Neutrophil (primary cell): ENCODE measurements around the gene NSD2.

ENCODE experiments used
- H3K27ac ChIP-seq: fragments of 200-600 bp; sonication (generic); 2 replicates; pipeline ENCODE4 v1.5.1; 2016; ENCODE audit warnings: mild to moderate bottlenecking, moderate library complexity
- H3K27me3 ChIP-seq: fragments of 200-600 bp; sonication (generic); 2 replicates; pipeline ENCODE4 v1.6.0; 2016; ENCODE audit warnings: mild to moderate bottlenecking
- H3K36me3 ChIP-seq: fragments of 200-600 bp; sonication (generic); 2 replicates; pipeline ENCODE4 v1.5.1; 2017
- H3K4me1 ChIP-seq, 2 experiments: fragments of 200-600 bp in 1 of 2; sonication (generic) in 1 of 2; 1 replicate in 1 of 2; 2 replicates in 1 of 2; pipeline versions ENCODE4 v1.5.1 to v1.6.1; 2013 to 2016; ENCODE audit warnings: low read depth in 1 of 2, low read length in 1 of 2, mild to moderate bottlenecking in 1 of 2, moderate library complexity in 1 of 2; ENCODE audit not compliant: control insufficient read depth in 1 of 2, insufficient read depth in 1 of 2
- H3K4me3 ChIP-seq, 2 experiments: fragments of 200-600 bp in 1 of 2; sonication (generic) in 1 of 2; 1 replicate in 1 of 2; 2 replicates in 1 of 2; pipeline ENCODE4 v1.5.1; 2013 to 2016; ENCODE audit warnings: low read depth in 1 of 2, low read length in 1 of 2, mild to moderate bottlenecking in 1 of 2, moderate library complexity in 1 of 2
- H3K9me3 ChIP-seq: fragments of 200-600 bp; sonication (generic); 2 replicates; pipeline ENCODE4 v1.5.1; 2016
- CTCF ChIP-seq: fragments of 200-600 bp; sonication (generic); IDR thresholded peaks from 2 replicates; pipeline ENCODE4 v1.5.1; 2016; ENCODE audit warnings: antibody characterized with exemption

The NSD2 gene

GRCh38 chr4:1982124-1983052, 111.2 kb downstream of the NSD2 start:
- Histone ChIP-seq H3K9me3 (no peaks in the 10 kb centered on the region), H3K27ac (no peak overlapping the region), H3K4me1 (no peaks in the 10 kb centered on the region), H3K36me3 (peaks cover 98% of the 10 kb centered on the region), H3K27me3 (no peaks in the 10 kb centered on the region), H3K4me3 (no peak overlapping the region)
- TF ChIP-seq CTCF, result no peak

DNA sequence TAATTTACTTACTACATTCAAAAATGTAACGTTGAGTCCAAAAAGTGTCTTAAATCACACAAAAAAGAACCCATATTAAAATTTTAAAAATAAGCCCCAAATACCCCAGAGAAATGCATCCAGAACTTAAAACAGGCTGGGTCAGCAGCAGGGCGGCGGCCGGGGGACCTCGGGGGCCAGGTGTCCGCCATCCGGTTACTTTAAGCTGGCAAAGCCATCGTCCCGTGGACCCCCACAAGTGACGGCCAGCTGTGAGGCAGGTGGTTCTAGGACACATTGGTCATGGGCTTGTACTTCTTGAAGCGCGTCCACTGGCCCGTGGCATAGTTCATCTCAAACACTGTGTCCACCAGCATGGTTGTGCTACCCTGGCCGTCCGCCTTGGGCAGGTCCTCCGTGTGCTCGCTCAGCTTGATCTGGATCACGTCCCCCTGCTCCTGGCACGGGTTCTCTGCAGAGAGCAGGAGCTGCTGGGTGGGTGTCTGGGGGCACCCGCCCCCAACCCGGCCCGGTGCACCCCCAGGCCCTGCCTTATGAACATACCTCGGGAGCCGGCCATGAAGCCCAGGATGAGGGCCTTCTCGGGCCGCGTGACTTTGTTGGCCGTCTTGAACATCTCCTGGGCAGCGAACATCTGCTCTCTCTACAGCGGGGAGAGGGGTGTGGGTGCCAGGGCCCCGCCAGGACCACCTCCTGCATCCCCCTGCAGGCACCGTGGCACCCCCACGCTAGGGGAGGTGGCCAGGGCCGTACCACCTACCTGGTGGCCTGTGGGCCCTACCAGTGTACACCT, 112.1 kb downstream of the NSD2 start:
- peaks cover 100% of the 10 kb centered on the region for H3K36me3 ChIP-seq
- TF ChIP-seq CTCF, result no peak

DNA sequence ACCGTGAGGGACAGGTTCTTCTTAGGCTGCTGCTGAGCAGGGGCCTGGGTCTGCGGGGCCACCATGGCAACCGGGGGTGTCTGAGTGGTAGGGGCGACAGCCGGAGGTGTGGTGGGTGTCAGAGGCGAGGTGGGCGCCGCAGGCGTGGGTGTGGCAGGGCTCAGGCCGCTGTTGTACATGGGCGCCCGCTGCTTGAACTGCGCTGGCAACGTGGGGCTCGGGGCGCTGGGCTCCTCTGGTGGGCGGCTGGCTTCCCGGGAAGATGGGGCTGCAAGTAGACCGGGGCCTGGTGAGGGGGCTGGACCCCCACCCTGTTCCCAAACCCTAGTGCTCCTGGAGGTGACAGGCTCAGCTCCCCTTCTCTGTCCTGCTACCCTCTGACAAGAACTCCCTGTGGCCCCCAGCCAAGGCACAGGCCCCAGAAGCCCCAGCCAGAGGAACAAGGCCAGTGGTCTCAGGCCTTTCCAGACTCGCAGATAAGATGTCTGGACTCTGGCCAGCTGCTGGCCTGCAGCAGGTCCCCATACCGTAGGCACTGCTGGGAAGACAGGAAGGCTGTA, 112.7 kb downstream of the NSD2 start:
- TF ChIP-seq CTCF, result no peak
- no peak overlapping the region for H3K27ac ChIP-seq

More for the DNA sequence above, 112.1 kb downstream of the NSD2 start:
- H3K27ac ChIP-seq, result no peak overlapping the region
- H3K27me3 ChIP-seq, result no peaks in the 10 kb centered on the region
- no peaks in the 10 kb centered on the region for H3K4me1 ChIP-seq
- H3K4me3 ChIP-seq, result no peak overlapping the region
- no peaks in the 10 kb centered on the region for H3K9me3 ChIP-seq

GRCh38 chr4:1984406-1985191, 113.4 kb downstream of the NSD2 start:
- no peak for TF ChIP-seq CTCF
- no peaks in the 10 kb centered on the region for H3K4me1 ChIP-seq
- no peak overlapping the region for H3K4me3 ChIP-seq
- no peak overlapping the region for H3K27ac ChIP-seq
- H3K36me3 ChIP-seq, result peaks cover 100% of the 10 kb centered on the region
- no peaks in the 10 kb centered on the region for H3K27me3 ChIP-seq
- no peaks in the 10 kb centered on the region for H3K9me3 ChIP-seq

More for the DNA sequence above, 112.7 kb downstream of the NSD2 start:
- H3K9me3 ChIP-seq, result no peaks in the 10 kb centered on the region
- no peak overlapping the region for H3K4me3 ChIP-seq
- H3K4me1 ChIP-seq, result no peaks in the 10 kb centered on the region
- H3K36me3 ChIP-seq, result peaks cover 100% of the 10 kb centered on the region
- no peaks in the 10 kb centered on the region for H3K27me3 ChIP-seq

DNA sequence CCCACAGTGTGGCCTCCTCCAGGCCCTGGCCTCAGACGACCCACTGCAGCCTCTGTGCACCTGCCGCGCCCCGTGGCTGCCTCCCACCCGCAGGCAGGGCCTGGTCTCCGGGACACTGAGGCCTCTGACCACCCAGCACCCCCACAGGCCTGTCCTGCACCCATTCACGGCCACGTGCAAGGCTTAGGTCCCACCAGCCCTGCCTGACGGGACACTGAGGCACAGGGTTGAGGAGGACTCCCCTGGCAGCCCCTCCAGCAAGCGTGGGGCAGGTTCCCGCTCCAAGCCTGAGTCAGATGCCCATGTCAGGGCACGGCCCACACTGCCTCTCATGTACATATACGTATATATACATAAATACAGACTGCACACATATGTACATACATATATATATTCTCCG, 114.1 kb downstream of the NSD2 start:
- Histone ChIP-seq H3K27ac (no peak overlapping the region), H3K36me3 (peaks cover 100% of the 10 kb centered on the region), H3K4me3 (no peak overlapping the region), H3K9me3 (no peaks in the 10 kb centered on the region), H3K27me3 (no peaks in the 10 kb centered on the region), H3K4me1 (no peaks in the 10 kb centered on the region)
- TF ChIP-seq CTCF, result no peak
